GM23338 (cell line): ENCODE measurements around the gene SEC11C. TPM values are rescaled to one million over a fixed set of nuclear protein-coding genes. Genes with fewer than 3 reads are reported as not detected.

ENCODE experiments used
- ATAC-seq: fragments of 200-7000 bp; cut with Tn5 transposase; 3 replicates; pipeline ENCODE4 v1.9.1; 2020
- DNase-seq: peaks from one replicate; pipeline ENCODE4 v3.0.0-alpha.2; 2015; ENCODE audit warnings: low spot score
- H2AFZ ChIP-seq: fragments of 200-600 bp; sonication (generic); 2 replicates; pipeline ENCODE4 v1.8.0; 2016; ENCODE audit warnings: antibody characterized with exemption, mild to moderate bottlenecking, moderate library complexity
- H3F3A ChIP-seq: fragments of 200-600 bp; sonication (generic); replicated peaks from 2 replicates; pipeline ENCODE4 v1.8.0; 2017; ENCODE audit warnings: antibody characterized with exemption, mixed run types, low read depth
- H3K27ac ChIP-seq: fragments of 200-600 bp; sonication (generic); 2 replicates; pipeline ENCODE4 v1.6.1; 2016; ENCODE audit warnings: low read depth
- H3K27me3 ChIP-seq: fragments of 200-600 bp; sonication (generic); 2 replicates; pipeline ENCODE4 v1.8.0; 2016; ENCODE audit warnings: mild to moderate bottlenecking, mixed run types, moderate library complexity; ENCODE audit not compliant: insufficient read depth
- H3K36me3 ChIP-seq: fragments of 200-600 bp; sonication (generic); 2 replicates; pipeline ENCODE4 v1.8.0; 2016; ENCODE audit warnings: mild to moderate bottlenecking; ENCODE audit not compliant: insufficient read depth
- H3K4me1 ChIP-seq: fragments of 200-600 bp; sonication (generic); 2 replicates; pipeline ENCODE4 v1.8.0; 2016; ENCODE audit warnings: mild to moderate bottlenecking, moderate library complexity; ENCODE audit not compliant: insufficient read depth
- H3K4me2 ChIP-seq: fragments of 200-600 bp; sonication (generic); 2 replicates; pipeline ENCODE4 v1.7.1; 2017; ENCODE audit warnings: mixed run types
- H3K4me3 ChIP-seq: fragments of 200-600 bp; sonication (generic); 2 replicates; pipeline ENCODE4 v1.6.1; 2016; ENCODE audit warnings: mixed run types
- H3K79me2 ChIP-seq: fragments of 200-600 bp; sonication (generic); replicated peaks from 2 replicates; pipeline ENCODE4 v1.8.0; 2017; ENCODE audit warnings: mild to moderate bottlenecking; ENCODE audit not compliant: insufficient read depth
- H3K9me2 ChIP-seq: fragments of 200-600 bp; sonication (generic); 2 replicates; pipeline ENCODE4 v1.8.0; 2017; ENCODE audit not compliant: insufficient read depth
- H4K20me1 ChIP-seq: fragments of 200-600 bp; sonication (generic); replicated peaks from 2 replicates; pipeline ENCODE4 v1.8.0; 2017; ENCODE audit warnings: mild to moderate bottlenecking; ENCODE audit not compliant: insufficient read depth
- H3K27ac Mint-ChIP-seq: 2 replicates; pipeline ENCODE4 v1.8.0; 2020; ENCODE audit warnings: inconsistent platforms, mild to moderate bottlenecking, moderate library complexity, mixed read lengths
- H3K27me3 Mint-ChIP-seq: 3 replicates; pipeline ENCODE4 v1.8.0; 2022; ENCODE audit warnings: low read depth, mild to moderate bottlenecking, moderate library complexity, mixed read lengths, inconsistent platforms; ENCODE audit not compliant: insufficient read depth, poor library complexity
- H3K36me3 Mint-ChIP-seq: 3 replicates; pipeline ENCODE4 v1.8.0; 2021; ENCODE audit warnings: low read depth, mild to moderate bottlenecking, inconsistent platforms, moderate library complexity, mixed read lengths
- H3K4me1 Mint-ChIP-seq: 3 replicates; pipeline ENCODE4 v1.8.0; 2020; ENCODE audit warnings: mild to moderate bottlenecking, inconsistent platforms, mixed read lengths
- H3K4me3 Mint-ChIP-seq: 3 replicates; pipeline ENCODE4 v1.8.0; 2021; ENCODE audit warnings: moderate library complexity, mild to moderate bottlenecking, inconsistent platforms, mixed read lengths
- H3K9me3 Mint-ChIP-seq: 3 replicates; pipeline ENCODE4 v1.8.0; 2020; ENCODE audit warnings: moderate library complexity, mild to moderate bottlenecking, inconsistent platforms, mixed read lengths
- CREB1 ChIP-seq: fragments of 250-450 bp; sonication (Bioruptor Pico); IDR thresholded peaks from 2 replicates; pipeline ENCODE4 v1.5.0; 2020; ENCODE audit warnings: low read depth, mild to moderate bottlenecking, moderate library complexity
- EZH2 ChIP-seq: fragments of 200-600 bp; sonication (generic); IDR thresholded peaks from one replicate; pipeline ENCODE4 v1.8.0; 2017; ENCODE audit warnings: antibody characterized with exemption, mild to moderate bottlenecking, low read depth; ENCODE audit not compliant: unreplicated experiment
- EZH2phosphoT487 ChIP-seq: fragments of 200-600 bp; sonication (generic); IDR thresholded peaks from one replicate; pipeline ENCODE4 v1.8.1; 2018; ENCODE audit warnings: antibody characterized with exemption; ENCODE audit not compliant: unreplicated experiment
- JUNB ChIP-seq: IDR thresholded peaks from one replicate; pipeline ENCODE4 v1.6.1; 2016; ENCODE audit warnings: antibody characterized with exemption; ENCODE audit not compliant: unreplicated experiment
- NANOG ChIP-seq: IDR thresholded peaks from 2 replicates; pipeline ENCODE4 v1.6.1; 2016; ENCODE audit warnings: antibody characterized with exemption, borderline replicate concordance
- POLR2AphosphoS5 ChIP-seq: IDR thresholded peaks from 2 replicates; pipeline ENCODE4 v1.6.1; 2016; ENCODE audit warnings: antibody characterized with exemption, low read depth
- STAT1 ChIP-seq: IDR thresholded peaks from one replicate; pipeline ENCODE4 v1.6.1; 2016; ENCODE audit warnings: antibody characterized with exemption; ENCODE audit not compliant: unreplicated experiment
- ZNF114 ChIP-seq: fragments of 250-450 bp; sonication (Bioruptor Pico); IDR thresholded peaks from 2 replicates; pipeline ENCODE4 v1.5.0; 2020; ENCODE audit warnings: mild to moderate bottlenecking, moderate library complexity
- ZNF331 ChIP-seq: fragments of 250-450 bp; sonication (Bioruptor Pico); IDR thresholded peaks from 2 replicates; pipeline ENCODE4 v1.5.0; 2020; ENCODE audit warnings: low read depth, mild to moderate bottlenecking, moderate library complexity
- polyA plus RNA-seq: library from polyadenylated mRNA; unstranded; fragments of >200 nt; fragmentation: Nextera tagmentation; extraction: Ambion mirVana; gene quantifications from 2 replicates; pipeline ENCODE4 v1.2.1, GENCODE V29; 2016
- total RNA-seq: library from RNA; depleted of rRNA; stranded (reverse); fragments of >200 nt; shearing (Covaris generic); gene quantifications from 2 replicates; pipeline ENCODE4 v1.2.3, GENCODE V29; 2014
- TF ChIP-seq, protein P1 (sequence below): fragments of 250-450 bp; sonication (Bioruptor Pico); IDR thresholded peaks from 2 replicates; pipeline ENCODE4 v1.5.0; 2020; ENCODE audit warnings: mild to moderate bottlenecking, moderate library complexity
- TF ChIP-seq, protein P2 (sequence below): IDR thresholded peaks from 2 replicates; pipeline ENCODE4 v1.6.1; 2016; ENCODE audit warnings: antibody characterized with exemption
- TF ChIP-seq, protein P3 (sequence below): IDR thresholded peaks from one replicate; pipeline ENCODE4 v1.6.1; 2018; ENCODE audit warnings: antibody characterized with exemption; ENCODE audit not compliant: unreplicated experiment
- TF ChIP-seq, protein P4 (sequence below), 2 experiments: fragments of 200-600 bp in 1 of 2; sonication (generic) in 1 of 2; conservative IDR thresholded peaks; 2 replicates each; pipeline versions ENCODE4 v1.5.1 to v1.6.1; 2016 to 2017; ENCODE audit warnings: antibody characterized with exemption in 2 of 2, low read depth in 2 of 2, mild to moderate bottlenecking in 2 of 2, moderate library complexity in 1 of 2

Gene SEC11C
- total and polyA plus RNA-seq, 2 experiments from 2014 or later = 31.7 to 169 TPM

DNA sequence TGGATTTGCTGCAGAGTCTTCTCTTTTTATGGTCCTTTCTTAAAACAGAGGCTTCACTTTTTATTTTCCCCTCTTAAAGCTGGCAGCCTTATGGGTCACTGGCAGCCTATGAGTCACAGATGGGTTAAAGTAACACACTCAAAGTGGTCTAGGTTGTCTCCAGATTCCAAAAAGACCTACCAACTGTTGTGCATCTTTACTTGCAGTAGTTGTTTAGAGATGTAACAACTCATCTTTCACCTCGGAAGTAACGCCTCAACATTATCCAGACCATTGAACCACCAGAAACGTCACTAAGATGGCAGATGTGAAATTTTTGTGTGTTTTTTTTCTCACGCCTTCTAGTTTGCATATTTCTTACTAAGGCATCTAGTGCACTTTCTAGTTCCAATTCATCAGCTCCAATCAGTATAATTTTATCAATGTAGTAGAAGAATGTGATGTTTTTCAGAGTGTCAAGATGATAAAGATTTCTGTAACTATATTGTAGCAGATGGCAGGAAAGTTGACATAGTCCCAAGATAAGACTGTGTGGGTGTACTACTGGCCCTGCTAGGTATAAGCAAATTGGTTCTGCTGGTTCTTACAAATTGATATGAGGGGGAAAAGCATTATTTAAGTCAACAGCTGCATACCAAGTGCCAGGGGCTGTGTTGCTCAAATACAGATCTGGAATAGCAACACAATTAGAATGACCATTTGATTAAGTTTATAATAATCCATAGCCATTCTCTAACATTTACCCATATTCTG is 9.6 kb upstream of the SEC11C start:
- H3K27me3 Mint-ChIP-seq = no peaks in the 10 kb centered on the region
- DNase-seq (no peak), ATAC-seq (no peak)
- Histone ChIP-seq H3F3A (no peaks in the 10 kb centered on the region), H3K79me2 (no peaks in the 10 kb centered on the region), H3K27me3 (no peaks in the 10 kb centered on the region), H3K27ac (no peak overlapping the region), H3K9me2 (no peaks in the 10 kb centered on the region), H4K20me1 (no peaks in the 10 kb centered on the region), H3K4me1 (no peaks in the 10 kb centered on the region), H3K4me2 (no peak overlapping the region), H3K4me3 (no peak overlapping the region), H3K36me3 (no peaks in the 10 kb centered on the region), H2AFZ (no peak overlapping the region)
- H3K36me3 Mint-ChIP-seq = no peaks in the 10 kb centered on the region
- H3K4me1 Mint-ChIP-seq = peaks cover 9% of the 10 kb centered on the region; the same call in 2 of the 3 replicates
- H3K27ac Mint-ChIP-seq = no peak overlapping the region
- H3K9me3 Mint-ChIP-seq = no peaks in the 10 kb centered on the region
- no peak for TF ChIP-seq EZH2phosphoT487
- TF ChIP-seq, protein P1, sequence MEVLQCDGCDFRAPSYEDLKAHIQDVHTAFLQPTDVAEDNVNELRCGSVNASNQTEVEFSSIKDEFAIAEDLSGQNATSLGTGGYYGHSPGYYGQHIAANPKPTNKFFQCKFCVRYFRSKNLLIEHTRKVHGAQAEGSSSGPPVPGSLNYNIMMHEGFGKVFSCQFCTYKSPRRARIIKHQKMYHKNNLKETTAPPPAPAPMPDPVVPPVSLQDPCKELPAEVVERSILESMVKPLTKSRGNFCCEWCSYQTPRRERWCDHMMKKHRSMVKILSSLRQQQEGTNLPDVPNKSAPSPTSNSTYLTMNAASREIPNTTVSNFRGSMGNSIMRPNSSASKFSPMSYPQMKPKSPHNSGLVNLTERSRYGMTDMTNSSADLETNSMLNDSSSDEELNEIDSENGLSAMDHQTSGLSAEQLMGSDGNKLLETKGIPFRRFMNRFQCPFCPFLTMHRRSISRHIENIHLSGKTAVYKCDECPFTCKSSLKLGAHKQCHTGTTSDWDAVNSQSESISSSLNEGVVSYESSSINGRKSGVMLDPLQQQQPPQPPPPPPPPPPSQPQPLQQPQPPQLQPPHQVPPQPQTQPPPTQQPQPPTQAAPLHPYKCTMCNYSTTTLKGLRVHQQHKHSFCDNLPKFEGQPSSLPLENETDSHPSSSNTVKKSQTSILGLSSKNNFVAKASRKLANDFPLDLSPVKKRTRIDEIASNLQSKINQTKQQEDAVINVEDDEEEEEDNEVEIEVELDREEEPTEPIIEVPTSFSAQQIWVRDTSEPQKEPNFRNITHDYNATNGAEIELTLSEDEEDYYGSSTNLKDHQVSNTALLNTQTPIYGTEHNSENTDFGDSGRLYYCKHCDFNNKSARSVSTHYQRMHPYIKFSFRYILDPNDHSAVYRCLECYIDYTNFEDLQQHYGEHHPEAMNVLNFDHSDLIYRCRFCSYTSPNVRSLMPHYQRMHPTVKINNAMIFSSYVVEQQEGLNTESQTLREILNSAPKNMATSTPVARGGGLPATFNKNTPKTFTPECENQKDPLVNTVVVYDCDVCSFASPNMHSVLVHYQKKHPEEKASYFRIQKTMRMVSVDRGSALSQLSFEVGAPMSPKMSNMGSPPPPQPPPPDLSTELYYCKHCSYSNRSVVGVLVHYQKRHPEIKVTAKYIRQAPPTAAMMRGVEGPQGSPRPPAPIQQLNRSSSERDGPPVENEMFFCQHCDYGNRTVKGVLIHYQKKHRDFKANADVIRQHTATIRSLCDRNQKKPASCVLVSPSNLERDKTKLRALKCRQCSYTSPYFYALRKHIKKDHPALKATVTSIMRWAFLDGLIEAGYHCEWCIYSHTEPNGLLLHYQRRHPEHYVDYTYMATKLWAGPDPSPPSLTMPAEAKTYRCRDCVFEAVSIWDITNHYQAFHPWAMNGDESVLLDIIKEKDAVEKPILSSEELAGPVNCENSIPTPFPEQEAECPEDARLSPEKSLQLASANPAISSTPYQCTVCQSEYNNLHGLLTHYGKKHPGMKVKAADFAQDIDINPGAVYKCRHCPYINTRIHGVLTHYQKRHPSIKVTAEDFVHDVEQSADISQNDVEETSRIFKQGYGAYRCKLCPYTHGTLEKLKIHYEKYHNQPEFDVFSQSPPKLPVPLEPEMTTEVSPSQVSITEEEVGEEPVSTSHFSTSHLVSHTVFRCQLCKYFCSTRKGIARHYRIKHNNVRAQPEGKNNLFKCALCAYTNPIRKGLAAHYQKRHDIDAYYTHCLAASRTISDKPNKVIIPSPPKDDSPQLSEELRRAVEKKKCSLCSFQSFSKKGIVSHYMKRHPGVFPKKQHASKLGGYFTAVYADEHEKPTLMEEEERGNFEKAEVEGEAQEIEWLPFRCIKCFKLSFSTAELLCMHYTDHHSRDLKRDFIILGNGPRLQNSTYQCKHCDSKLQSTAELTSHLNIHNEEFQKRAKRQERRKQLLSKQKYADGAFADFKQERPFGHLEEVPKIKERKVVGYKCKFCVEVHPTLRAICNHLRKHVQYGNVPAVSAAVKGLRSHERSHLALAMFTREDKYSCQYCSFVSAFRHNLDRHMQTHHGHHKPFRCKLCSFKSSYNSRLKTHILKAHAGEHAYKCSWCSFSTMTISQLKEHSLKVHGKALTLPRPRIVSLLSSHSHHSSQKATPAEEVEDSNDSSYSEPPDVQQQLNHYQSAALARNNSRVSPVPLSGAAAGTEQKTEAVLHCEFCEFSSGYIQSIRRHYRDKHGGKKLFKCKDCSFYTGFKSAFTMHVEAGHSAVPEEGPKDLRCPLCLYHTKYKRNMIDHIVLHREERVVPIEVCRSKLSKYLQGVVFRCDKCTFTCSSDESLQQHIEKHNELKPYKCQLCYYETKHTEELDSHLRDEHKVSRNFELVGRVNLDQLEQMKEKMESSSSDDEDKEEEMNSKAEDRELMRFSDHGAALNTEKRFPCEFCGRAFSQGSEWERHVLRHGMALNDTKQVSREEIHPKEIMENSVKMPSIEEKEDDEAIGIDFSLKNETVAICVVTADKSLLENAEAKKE (CRISPR knock-in tag) = no peak
- no peak for TF ChIP-seq STAT1
- TF ChIP-seq, protein P2, sequence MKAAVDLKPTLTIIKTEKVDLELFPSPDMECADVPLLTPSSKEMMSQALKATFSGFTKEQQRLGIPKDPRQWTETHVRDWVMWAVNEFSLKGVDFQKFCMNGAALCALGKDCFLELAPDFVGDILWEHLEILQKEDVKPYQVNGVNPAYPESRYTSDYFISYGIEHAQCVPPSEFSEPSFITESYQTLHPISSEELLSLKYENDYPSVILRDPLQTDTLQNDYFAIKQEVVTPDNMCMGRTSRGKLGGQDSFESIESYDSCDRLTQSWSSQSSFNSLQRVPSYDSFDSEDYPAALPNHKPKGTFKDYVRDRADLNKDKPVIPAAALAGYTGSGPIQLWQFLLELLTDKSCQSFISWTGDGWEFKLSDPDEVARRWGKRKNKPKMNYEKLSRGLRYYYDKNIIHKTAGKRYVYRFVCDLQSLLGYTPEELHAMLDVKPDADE = no peak
- TF ChIP-seq JUNB = no peak
- no peak for TF ChIP-seq NANOG
- TF ChIP-seq, protein P3, sequence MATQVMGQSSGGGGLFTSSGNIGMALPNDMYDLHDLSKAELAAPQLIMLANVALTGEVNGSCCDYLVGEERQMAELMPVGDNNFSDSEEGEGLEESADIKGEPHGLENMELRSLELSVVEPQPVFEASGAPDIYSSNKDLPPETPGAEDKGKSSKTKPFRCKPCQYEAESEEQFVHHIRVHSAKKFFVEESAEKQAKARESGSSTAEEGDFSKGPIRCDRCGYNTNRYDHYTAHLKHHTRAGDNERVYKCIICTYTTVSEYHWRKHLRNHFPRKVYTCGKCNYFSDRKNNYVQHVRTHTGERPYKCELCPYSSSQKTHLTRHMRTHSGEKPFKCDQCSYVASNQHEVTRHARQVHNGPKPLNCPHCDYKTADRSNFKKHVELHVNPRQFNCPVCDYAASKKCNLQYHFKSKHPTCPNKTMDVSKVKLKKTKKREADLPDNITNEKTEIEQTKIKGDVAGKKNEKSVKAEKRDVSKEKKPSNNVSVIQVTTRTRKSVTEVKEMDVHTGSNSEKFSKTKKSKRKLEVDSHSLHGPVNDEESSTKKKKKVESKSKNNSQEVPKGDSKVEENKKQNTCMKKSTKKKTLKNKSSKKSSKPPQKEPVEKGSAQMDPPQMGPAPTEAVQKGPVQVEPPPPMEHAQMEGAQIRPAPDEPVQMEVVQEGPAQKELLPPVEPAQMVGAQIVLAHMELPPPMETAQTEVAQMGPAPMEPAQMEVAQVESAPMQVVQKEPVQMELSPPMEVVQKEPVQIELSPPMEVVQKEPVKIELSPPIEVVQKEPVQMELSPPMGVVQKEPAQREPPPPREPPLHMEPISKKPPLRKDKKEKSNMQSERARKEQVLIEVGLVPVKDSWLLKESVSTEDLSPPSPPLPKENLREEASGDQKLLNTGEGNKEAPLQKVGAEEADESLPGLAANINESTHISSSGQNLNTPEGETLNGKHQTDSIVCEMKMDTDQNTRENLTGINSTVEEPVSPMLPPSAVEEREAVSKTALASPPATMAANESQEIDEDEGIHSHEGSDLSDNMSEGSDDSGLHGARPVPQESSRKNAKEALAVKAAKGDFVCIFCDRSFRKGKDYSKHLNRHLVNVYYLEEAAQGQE = no peak
- TF ChIP-seq POLR2AphosphoS5 = no peak
- TF ChIP-seq ZNF114 (CRISPR knock-in tag) = no peak
- TF ChIP-seq EZH2 = no peak
- TF ChIP-seq, protein P4, sequence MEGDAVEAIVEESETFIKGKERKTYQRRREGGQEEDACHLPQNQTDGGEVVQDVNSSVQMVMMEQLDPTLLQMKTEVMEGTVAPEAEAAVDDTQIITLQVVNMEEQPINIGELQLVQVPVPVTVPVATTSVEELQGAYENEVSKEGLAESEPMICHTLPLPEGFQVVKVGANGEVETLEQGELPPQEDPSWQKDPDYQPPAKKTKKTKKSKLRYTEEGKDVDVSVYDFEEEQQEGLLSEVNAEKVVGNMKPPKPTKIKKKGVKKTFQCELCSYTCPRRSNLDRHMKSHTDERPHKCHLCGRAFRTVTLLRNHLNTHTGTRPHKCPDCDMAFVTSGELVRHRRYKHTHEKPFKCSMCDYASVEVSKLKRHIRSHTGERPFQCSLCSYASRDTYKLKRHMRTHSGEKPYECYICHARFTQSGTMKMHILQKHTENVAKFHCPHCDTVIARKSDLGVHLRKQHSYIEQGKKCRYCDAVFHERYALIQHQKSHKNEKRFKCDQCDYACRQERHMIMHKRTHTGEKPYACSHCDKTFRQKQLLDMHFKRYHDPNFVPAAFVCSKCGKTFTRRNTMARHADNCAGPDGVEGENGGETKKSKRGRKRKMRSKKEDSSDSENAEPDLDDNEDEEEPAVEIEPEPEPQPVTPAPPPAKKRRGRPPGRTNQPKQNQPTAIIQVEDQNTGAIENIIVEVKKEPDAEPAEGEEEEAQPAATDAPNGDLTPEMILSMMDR (conservative IDR thresholded peaks at IDR 0.05; ENCODE audit: low read depth in 2 of 2) = no peak
- TF ChIP-seq CREB1 (CRISPR knock-in tag) = no peak
- no peak for TF ChIP-seq ZNF331
- H3K4me3 Mint-ChIP-seq = no peak overlapping the region
